GM12878 (cell line): ENCODE results near the gene NRDE2. TPM values are rescaled to one million over a fixed set of nuclear protein-coding genes. Genes with fewer than 3 reads are reported as not detected.

Experiments used
- ATAC-seq: fragments of 200-7000 bp; cut with Tn5 transposase; 3 replicates; pipeline ENCODE4 v1.9.1; 2020; ENCODE audit warnings: mild to moderate bottlenecking, moderate library complexity
- BruUV-seq: library from RNA; stranded (reverse); fragments of 400-500 nt; replicated peaks from 2 replicates; lab custom pipeline; 2021; lab: Mats Ljungman, UMichigan
- CTCF ChIA-PET: fragments of 300-600 bp; sonication (Branson Sonifier 250); formaldehyde crosslinking; extraction: SDS; loops from one replicate; lab custom pipeline; 2021; ENCODE audit warnings: inconsistent platforms; lab: Yijun Ruan, JAX
- POLR2A ChIA-PET: fragments of 350-600 bp; formaldehyde crosslinking; extraction: SDS; loops from one replicate; lab custom pipeline; 2021; ENCODE audit warnings: inconsistent platforms; lab: Charles Lee
- RAD21 ChIA-PET: fragments of 300-600 bp; sonication (Branson Sonifier 250); formaldehyde crosslinking; loops from one replicate; lab custom pipeline; 2023; ENCODE audit warnings: antibody characterized with exemption; ENCODE audit not compliant: unreplicated experiment; lab: Charles Lee
- SMC1A ChIA-PET: fragments of 300-600 bp; sonication (Branson Sonifier 250); formaldehyde crosslinking; loops from one replicate; lab custom pipeline; 2023; ENCODE audit not compliant: unreplicated experiment, uncharacterized antibody; lab: Charles Lee
- DNase-seq: peaks from one replicate; pipeline ENCODE4 v3.0.0-alpha.2; 2011; ENCODE audit warnings: low read depth, low spot score
- FAIRE-seq: peaks from 3 replicates; lab custom pipeline; 2011; peaks lifted over from hg19 to GRCh38; lab: Jason Lieb, UNC
- H2AFZ ChIP-seq: 2 replicates; pipeline ENCODE4 v1.6.0; 2011; ENCODE audit warnings: low read depth, low read length, control low read depth; ENCODE audit not compliant: control insufficient read depth
- H3K27ac ChIP-seq: 2 replicates; pipeline ENCODE4 v1.5.1; 2011; ENCODE audit warnings: control low read depth; ENCODE audit not compliant: control insufficient read depth, insufficient read depth
- H3K27me3 ChIP-seq, 2 experiments: replicated peaks in 1 of 2; 2 replicates each; pipeline versions ENCODE4 v1.6.0 to v1.6.1; 2011; ENCODE audit warnings: low read length in 1 of 2; ENCODE audit not compliant: control insufficient read depth in 2 of 2, insufficient read depth in 2 of 2
- H3K36me3 ChIP-seq, 2 experiments: 2 replicates each; pipeline ENCODE4 v1.5.1; 2011; ENCODE audit warnings: low read length in 1 of 2; ENCODE audit not compliant: control insufficient read depth in 2 of 2, insufficient read depth in 2 of 2
- H3K4me1 ChIP-seq: 2 replicates; pipeline ENCODE4 v1.6.1; 2011; ENCODE audit warnings: mild to moderate bottlenecking, low read length, moderate library complexity, mixed read lengths; ENCODE audit not compliant: control insufficient read depth, insufficient read depth
- H3K4me2 ChIP-seq: 2 replicates; pipeline ENCODE4 v1.6.0; 2011; ENCODE audit warnings: control low read depth; ENCODE audit not compliant: control insufficient read depth, insufficient read depth
- H3K4me3 ChIP-seq: fragments of 200-600 bp; sonication (generic); 2 replicates; pipeline ENCODE4 v1.5.1; 2016
- H3K79me2 ChIP-seq: 2 replicates; pipeline ENCODE4 v1.6.0; 2011; ENCODE audit warnings: low read length; ENCODE audit not compliant: control insufficient read depth, insufficient read depth
- H3K9ac ChIP-seq: 2 replicates; pipeline ENCODE4 v1.8.0; 2011; ENCODE audit warnings: low read length, control low read depth, mixed read lengths; ENCODE audit not compliant: control insufficient read depth, insufficient read depth
- H3K9me3 ChIP-seq: replicated peaks from 3 replicates; pipeline ENCODE4 v1.5.1; 2011; ENCODE audit warnings: mild to moderate bottlenecking, low read length; ENCODE audit not compliant: control insufficient read depth, insufficient read depth
- H4K20me1 ChIP-seq: 2 replicates; pipeline ENCODE4 v1.6.0; 2011; ENCODE audit not compliant: control insufficient read depth, insufficient read depth
- ATF2 ChIP-seq: IDR thresholded peaks from 2 replicates; pipeline ENCODE4 v1.6.1; 2012; ENCODE audit warnings: low read length, inconsistent platforms
- ATF7 ChIP-seq: fragments of 450-650 bp; IDR thresholded peaks from 2 replicates; pipeline ENCODE4 v1.6.1; 2016; ENCODE audit warnings: low read depth, mild to moderate bottlenecking
- CREM ChIP-seq: IDR thresholded peaks from 2 replicates; pipeline ENCODE4 v1.6.1; 2014; ENCODE audit warnings: antibody characterized with exemption, low read depth
- ELK1 ChIP-seq: IDR thresholded peaks from 2 replicates; pipeline ENCODE4 v1.6.1; 2012; ENCODE audit warnings: low read depth, low read length, improper control_type of control experiment
- FOXM1 ChIP-seq: IDR thresholded peaks from 2 replicates; pipeline ENCODE4 v1.6.1; 2012; ENCODE audit warnings: low read depth, mild to moderate bottlenecking, inconsistent platforms, low read length, moderate library complexity
- HDAC6 ChIP-seq: fragments of 200-600 bp; sonication (generic); IDR thresholded peaks from one replicate; pipeline ENCODE4 v1.8.0; 2017; ENCODE audit warnings: antibody characterized with exemption; ENCODE audit not compliant: unreplicated experiment
- NKRF ChIP-seq: fragments of 450-650 bp; conservative IDR thresholded peaks from 2 replicates; pipeline ENCODE4 v1.6.1; 2017; ENCODE audit warnings: mild to moderate bottlenecking, moderate library complexity
- STAT3 ChIP-seq: IDR thresholded peaks from 2 replicates; pipeline ENCODE4 v1.6.1; 2011; ENCODE audit warnings: low read depth, low read length, improper control_type of control experiment
- TBL1XR1 ChIP-seq: IDR thresholded peaks from 2 replicates; pipeline ENCODE4 v1.6.1; 2012; ENCODE audit warnings: low read depth, low read length, improper control_type of control experiment
- USF1 ChIP-seq: IDR thresholded peaks from 2 replicates; pipeline ENCODE4 v1.6.1; 2011; ENCODE audit warnings: borderline replicate concordance, low read depth, mild to moderate bottlenecking, moderate library complexity, mixed read lengths, low read length; ENCODE audit not compliant: insufficient read depth; ENCODE audit errors: extremely low read length
- WRNIP1 ChIP-seq: IDR thresholded peaks from 2 replicates; pipeline ENCODE4 v1.6.1; 2011; ENCODE audit warnings: low read depth, low read length, improper control_type of control experiment, borderline replicate concordance
- ZBTB40 ChIP-seq: fragments of 450-650 bp; IDR thresholded peaks from 2 replicates; pipeline ENCODE4 v1.6.1; 2016; ENCODE audit warnings: mild to moderate bottlenecking, moderate library complexity, borderline replicate concordance
- ZNF207 ChIP-seq: fragments of 450-650 bp; IDR thresholded peaks from 2 replicates; pipeline ENCODE4 v1.6.1; 2014; ENCODE audit warnings: antibody characterized with exemption, mild to moderate bottlenecking, borderline replicate concordance
- ZNF217 ChIP-seq: fragments of 450-650 bp; IDR thresholded peaks from 2 replicates; pipeline ENCODE4 v1.6.1; 2017; ENCODE audit warnings: antibody characterized with exemption, mild to moderate bottlenecking
- ZNF274 ChIP-seq: IDR thresholded peaks from one replicate; pipeline ENCODE4 v1.8.0; 2011; ENCODE audit not compliant: insufficient read length, insufficient read depth
- in situ Hi-C: fragments of 300-500 bp; cut with MboI; formaldehyde crosslinking; loops from 9 replicates; pipeline ENCODE4 v1.14.3; 2018; ENCODE audit warnings: mixed read lengths
- intact Hi-C: fragments of 100-400 bp; cut with micrococcal nuclease; formaldehyde crosslinking; loops from one replicate; pipeline ENCODE4 v1.14.2; 2022; ENCODE audit not compliant: unreplicated experiment
- polyA plus RNA-seq, 11 experiments: library from polyadenylated mRNA; depleted of rRNA in 4 of 11; unstranded in 6 of 11; stranded (reverse) in 5 of 11; fragments of >200 nt; fragmentation: Nextera tagmentation in 4 of 11; fragmentation: Illumina TruSeq in 1 of 11; extraction: Ambion mirVana in 4 of 11; extraction: Trizol in 1 of 11; gene quantifications; 1 replicate in 1 of 11; 2 replicates in 10 of 11; pipeline versions ENCODE4 v1.2.1 to v1.2.3, GENCODE V29; 2011 to 2016; ENCODE audit warnings: inconsistent platforms in 2 of 11, missing spikeins in 2 of 11, low read depth in 1 of 11
- total RNA-seq, 4 experiments: library from RNA; depleted of rRNA in 3 of 4; stranded (reverse); fragments of >200 nt in 3 of 4; fragmentation: Illumina TruSeq in 1 of 4; extraction: Trizol in 1 of 4; gene quantifications; 2 replicates each; pipeline versions ENCODE4 v1.2.1 to v1.2.3, GENCODE V29; 2013 to 2021

NRDE2 gene
- total and polyA plus RNA-seq, 10 of the 15 experiments (the other 5 are each of a cell fraction or from before 2014, with no cell fraction given), result 8.3 to 21.0 (median 13.8) TPM

- TF ChIP-seq TBL1XR1 (no peak), STAT3 (no peak), HDAC6 (no peak), ZBTB40 (no peak), WRNIP1 (no peak)
Observed at GRCh38 chr14:90246936-90247335, 84.8 kb downstream of the NRDE2 start (continued).

GRCh38 chr14:90242444-90242843, 89.3 kb downstream of the NRDE2 start:
- Histone ChIP-seq H2AFZ (no peak overlapping the region), H3K4me2 (no peak overlapping the region), H3K27ac (no peak overlapping the region), H3K9me3 (peaks cover 13% of the 10 kb centered on the region; the same call in 2 of the 3 replicates), H3K4me1 (no peaks in the 10 kb centered on the region), H4K20me1 (no peaks in the 10 kb centered on the region), H3K36me3 (no peaks in the 10 kb centered on the region), H3K4me3 (no peak overlapping the region), H3K79me2 (no peaks in the 10 kb centered on the region), H3K27me3 (no peaks in the 10 kb centered on the region), H3K9ac (no peak overlapping the region)
- no peak for ATAC-seq
- ChIA-PET SMC1A (no interaction called here), CTCF (no interaction called here), POLR2A (no interaction called here), RAD21 (no interaction called here)
- BruUV-seq, result no TSS peak
- in situ Hi-C loops, result no loop called here
- DNase-seq, result no peak
- FAIRE-seq, result no peak
- intact Hi-C loops, result no loop called here
- no peak for TF ChIP-seq ATF2
- no peak for TF ChIP-seq NKRF
- TF ChIP-seq FOXM1, result no peak
- TF ChIP-seq ZNF207, result no peak
- TF ChIP-seq ZNF217, result no peak
- no peak for TF ChIP-seq CREM
- TF ChIP-seq ELK1, result no peak
- no peak for TF ChIP-seq USF1
- no peak for TF ChIP-seq ATF7
- no peak for TF ChIP-seq ZNF274
